SU-DHL-6 (cell line): ENCODE data around the gene ST3GAL4.

Source experiments
- H2AFZ ChIP-seq: fragments of 200-600 bp; sonication (generic); 2 replicates; pipeline ENCODE4 v1.6.1; 2014; ENCODE audit warnings: low read depth, mild to moderate bottlenecking, moderate library complexity, mixed read lengths, antibody characterized with exemption, low read length; ENCODE audit not compliant: severe bottlenecking
- H3F3A ChIP-seq: fragments of 200-600 bp; shearing (Covaris generic); 2 replicates; pipeline ENCODE4 v1.6.0; 2016; ENCODE audit warnings: antibody characterized with exemption, mild to moderate bottlenecking; ENCODE audit not compliant: insufficient read depth
- H3K27ac ChIP-seq: fragments of 200-600 bp; sonication (generic); 2 replicates; pipeline ENCODE4 v1.5.1; 2016; ENCODE audit warnings: low read depth, mild to moderate bottlenecking, low read length, moderate library complexity, mixed read lengths
- H3K27me3 ChIP-seq: fragments of 200-600 bp; sonication (generic), shearing (Covaris generic); 2 replicates; pipeline ENCODE4 v1.6.0; 2014; ENCODE audit warnings: mild to moderate bottlenecking, low read length
- H3K36me3 ChIP-seq: fragments of 200-600 bp; sonication (generic); 2 replicates; pipeline ENCODE4 v1.6.1; 2014; ENCODE audit warnings: mild to moderate bottlenecking, low read length, mixed read lengths
- H3K4me2 ChIP-seq: fragments of 300-600, 200-600 bp; shearing (Covaris generic), sonication (generic); 2 replicates; pipeline ENCODE4 v1.6.0; 2014; ENCODE audit warnings: low read length, low read depth, mild to moderate bottlenecking; ENCODE audit not compliant: poor library complexity, severe bottlenecking
- H3K4me3 ChIP-seq: fragments of 200-600 bp; sonication (generic); 2 replicates; pipeline ENCODE4 v1.5.1; 2014; ENCODE audit warnings: antibody characterized with exemption, low read length, mild to moderate bottlenecking, mixed read lengths; ENCODE audit not compliant: insufficient read depth, poor library complexity, severe bottlenecking
- H3K79me2 ChIP-seq: fragments of 200-600 bp; sonication (generic); 2 replicates; pipeline ENCODE4 v1.6.1; 2014; ENCODE audit warnings: mild to moderate bottlenecking, low read length, moderate library complexity; ENCODE audit not compliant: insufficient read depth
- H3K9ac ChIP-seq: fragments of 200-600 bp; sonication (generic); 2 replicates; pipeline ENCODE4 v1.7.0; 2014; ENCODE audit warnings: mild to moderate bottlenecking, low read length
- H3K9me2 ChIP-seq: fragments of 200-600 bp; sonication (generic); replicated peaks from 2 replicates; pipeline ENCODE4 v1.6.1; 2014; ENCODE audit warnings: low read length; ENCODE audit not compliant: insufficient read depth
- H3K9me3 ChIP-seq: fragments of 200-600 bp; sonication (generic); 2 replicates; pipeline ENCODE4 v1.6.1; 2014; ENCODE audit warnings: low read length, mixed read lengths; ENCODE audit not compliant: insufficient read depth
- H4K20me1 ChIP-seq: fragments of 200-600 bp; sonication (generic); 2 replicates; pipeline ENCODE4 v1.6.1; 2014; ENCODE audit warnings: low read depth, mild to moderate bottlenecking, antibody characterized with exemption, low read length, moderate library complexity, mixed read lengths
- EZH2phosphoT487 ChIP-seq: fragments of 200-600 bp; sonication (generic), shearing (Covaris generic); conservative IDR thresholded peaks from 2 replicates; pipeline ENCODE4 v1.6.1; 2018; ENCODE audit warnings: mild to moderate bottlenecking, antibody characterized with exemption, low read length, moderate library complexity, mixed read lengths
- TF ChIP-seq, protein P1 (sequence below): fragments of 200-600 bp; sonication (generic); IDR thresholded peaks from one replicate; pipeline ENCODE4 v1.5.1; 2017; ENCODE audit warnings: antibody characterized with exemption, mild to moderate bottlenecking, low read length, moderate library complexity; ENCODE audit not compliant: insufficient read depth, poor library complexity, severe bottlenecking

Gene ST3GAL4

GRCh38 chr11:126446581-126446980 is 91.1 kb downstream of the ST3GAL4 start:
- Histone ChIP-seq H3K9me2 (no peaks in the 10 kb centered on the region), H2AFZ (no peak overlapping the region), H3K79me2 (no peaks in the 10 kb centered on the region), H3F3A (no peaks in the 10 kb centered on the region), H3K9ac (no peak overlapping the region), H3K27me3 (no peaks in the 10 kb centered on the region), H3K9me3 (no peaks in the 10 kb centered on the region), H3K27ac (no peak overlapping the region), H4K20me1 (no peaks in the 10 kb centered on the region), H3K4me3 (no peak overlapping the region), H3K36me3 (no peaks in the 10 kb centered on the region), H3K4me2 (no peak overlapping the region)
- TF ChIP-seq, protein P1, sequence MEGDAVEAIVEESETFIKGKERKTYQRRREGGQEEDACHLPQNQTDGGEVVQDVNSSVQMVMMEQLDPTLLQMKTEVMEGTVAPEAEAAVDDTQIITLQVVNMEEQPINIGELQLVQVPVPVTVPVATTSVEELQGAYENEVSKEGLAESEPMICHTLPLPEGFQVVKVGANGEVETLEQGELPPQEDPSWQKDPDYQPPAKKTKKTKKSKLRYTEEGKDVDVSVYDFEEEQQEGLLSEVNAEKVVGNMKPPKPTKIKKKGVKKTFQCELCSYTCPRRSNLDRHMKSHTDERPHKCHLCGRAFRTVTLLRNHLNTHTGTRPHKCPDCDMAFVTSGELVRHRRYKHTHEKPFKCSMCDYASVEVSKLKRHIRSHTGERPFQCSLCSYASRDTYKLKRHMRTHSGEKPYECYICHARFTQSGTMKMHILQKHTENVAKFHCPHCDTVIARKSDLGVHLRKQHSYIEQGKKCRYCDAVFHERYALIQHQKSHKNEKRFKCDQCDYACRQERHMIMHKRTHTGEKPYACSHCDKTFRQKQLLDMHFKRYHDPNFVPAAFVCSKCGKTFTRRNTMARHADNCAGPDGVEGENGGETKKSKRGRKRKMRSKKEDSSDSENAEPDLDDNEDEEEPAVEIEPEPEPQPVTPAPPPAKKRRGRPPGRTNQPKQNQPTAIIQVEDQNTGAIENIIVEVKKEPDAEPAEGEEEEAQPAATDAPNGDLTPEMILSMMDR, result no peak
- TF ChIP-seq EZH2phosphoT487, result no peak

DNA sequence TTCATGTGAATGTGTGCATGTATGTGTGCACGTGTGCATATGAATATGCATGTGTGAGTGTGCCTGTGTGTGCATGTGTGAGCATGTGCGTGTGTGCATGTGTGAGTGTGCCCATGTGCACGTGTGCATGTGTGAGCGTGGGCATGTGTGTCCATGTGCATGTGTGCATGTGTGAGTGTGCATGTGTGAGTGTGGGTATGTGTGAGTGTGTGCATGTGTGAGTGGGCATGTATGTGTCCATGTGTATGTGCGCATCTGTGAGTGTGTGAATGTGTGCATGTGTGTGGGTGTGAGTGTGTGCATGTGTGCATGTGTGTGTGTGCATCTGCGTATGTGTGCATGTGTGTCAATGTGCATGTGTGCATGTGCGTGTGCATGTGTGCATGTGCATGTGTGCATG is 94.7 kb downstream of the ST3GAL4 start:
- H3K27ac ChIP-seq, result no peak overlapping the region
- no peaks in the 10 kb centered on the region for H3F3A ChIP-seq
- no peaks in the 10 kb centered on the region for H3K9me3 ChIP-seq
- no peaks in the 10 kb centered on the region for H3K9me2 ChIP-seq
- H3K27me3 ChIP-seq, result no peaks in the 10 kb centered on the region
- H3K36me3 ChIP-seq, result no peaks in the 10 kb centered on the region
- H3K4me2 ChIP-seq, result no peak overlapping the region
- TF ChIP-seq, protein P1, result no peak
- TF ChIP-seq EZH2phosphoT487, result no peak
- no peak overlapping the region for H3K9ac ChIP-seq
- no peaks in the 10 kb centered on the region for H3K79me2 ChIP-seq
- no peak overlapping the region for H3K4me3 ChIP-seq
- H2AFZ ChIP-seq, result no peak overlapping the region
- H4K20me1 ChIP-seq, result no peaks in the 10 kb centered on the region

DNA sequence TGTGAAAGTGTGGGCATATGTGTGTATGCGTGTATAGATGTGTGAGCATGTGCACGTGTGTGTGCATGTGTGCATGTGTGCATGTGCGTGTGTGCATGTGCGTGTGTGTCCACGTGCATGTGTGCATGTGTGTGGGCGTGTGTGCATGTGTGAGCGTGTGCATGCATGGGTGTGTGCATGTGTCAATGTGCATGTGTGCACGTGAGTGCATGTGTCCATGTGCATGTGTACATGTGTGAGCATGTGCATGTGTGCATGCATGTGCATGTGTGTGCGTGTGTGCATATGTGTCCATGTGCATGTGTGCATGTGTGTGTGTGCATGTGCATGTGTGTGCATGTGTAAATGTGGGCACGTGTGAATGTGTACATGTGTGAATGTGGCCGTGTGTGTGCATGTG is 95.3 kb downstream of the ST3GAL4 start:
- Histone ChIP-seq H3K27ac (no peak overlapping the region), H2AFZ (no peak overlapping the region), H3K9me2 (no peaks in the 10 kb centered on the region), H3F3A (no peaks in the 10 kb centered on the region), H3K36me3 (no peaks in the 10 kb centered on the region), H3K4me3 (no peak overlapping the region), H3K27me3 (no peaks in the 10 kb centered on the region), H3K79me2 (no peaks in the 10 kb centered on the region), H3K4me2 (no peak overlapping the region), H4K20me1 (no peaks in the 10 kb centered on the region), H3K9me3 (no peaks in the 10 kb centered on the region), H3K9ac (no peak overlapping the region)
- TF ChIP-seq, protein P1, result no peak
- TF ChIP-seq EZH2phosphoT487, result no peak
